ENCODE data around the gene TSEN54. TPM values are rescaled to one million over a fixed set of nuclear protein-coding genes. Genes with fewer than 3 reads are reported as not detected.

TSEN54 gene
- total RNA-seq, 2 experiments from 2014 or later = 57.4 to 69.8 TPM

DNA sequence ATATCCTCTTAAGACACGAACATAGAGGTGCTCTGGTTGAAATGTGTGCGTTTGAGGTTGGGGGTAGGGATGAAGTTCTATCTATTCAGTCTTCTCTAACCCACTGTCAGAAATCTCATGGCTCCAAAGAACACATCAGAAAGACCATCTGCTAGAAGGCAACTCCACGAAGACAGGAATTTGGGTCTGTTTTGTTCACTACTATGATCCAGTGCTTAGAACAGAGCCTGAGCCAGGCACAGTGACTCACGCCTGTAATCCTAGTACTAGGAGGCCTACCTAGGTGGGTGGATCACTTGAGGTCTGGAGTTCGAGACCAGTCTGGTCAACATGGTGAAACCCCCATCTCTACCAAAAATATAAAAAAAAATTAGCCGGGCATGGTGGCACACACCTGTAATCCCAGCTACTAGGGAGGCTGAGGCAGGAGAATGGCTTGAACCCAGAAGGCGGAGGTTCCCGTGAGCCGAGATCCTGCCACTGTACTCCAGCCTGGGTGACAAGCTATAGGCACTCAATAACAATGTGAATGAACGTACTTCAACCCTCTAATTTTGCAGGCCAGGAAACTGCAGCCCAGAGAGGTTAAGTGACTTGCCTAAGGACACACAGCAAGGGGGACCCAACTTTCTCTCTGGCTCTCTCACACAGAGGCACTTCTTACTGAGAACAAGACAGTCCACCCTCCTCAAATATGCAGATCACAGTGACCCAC, 3.2 kb upstream of the TSEN54 start:
- H3K9me3 ChIP-seq (ENCODE audit: low read length) = no peaks in the 10 kb centered on the region
- no peak overlapping the region for H3K4me2 ChIP-seq (ENCODE audit: low read length)
- TF ChIP-seq, protein P1, sequence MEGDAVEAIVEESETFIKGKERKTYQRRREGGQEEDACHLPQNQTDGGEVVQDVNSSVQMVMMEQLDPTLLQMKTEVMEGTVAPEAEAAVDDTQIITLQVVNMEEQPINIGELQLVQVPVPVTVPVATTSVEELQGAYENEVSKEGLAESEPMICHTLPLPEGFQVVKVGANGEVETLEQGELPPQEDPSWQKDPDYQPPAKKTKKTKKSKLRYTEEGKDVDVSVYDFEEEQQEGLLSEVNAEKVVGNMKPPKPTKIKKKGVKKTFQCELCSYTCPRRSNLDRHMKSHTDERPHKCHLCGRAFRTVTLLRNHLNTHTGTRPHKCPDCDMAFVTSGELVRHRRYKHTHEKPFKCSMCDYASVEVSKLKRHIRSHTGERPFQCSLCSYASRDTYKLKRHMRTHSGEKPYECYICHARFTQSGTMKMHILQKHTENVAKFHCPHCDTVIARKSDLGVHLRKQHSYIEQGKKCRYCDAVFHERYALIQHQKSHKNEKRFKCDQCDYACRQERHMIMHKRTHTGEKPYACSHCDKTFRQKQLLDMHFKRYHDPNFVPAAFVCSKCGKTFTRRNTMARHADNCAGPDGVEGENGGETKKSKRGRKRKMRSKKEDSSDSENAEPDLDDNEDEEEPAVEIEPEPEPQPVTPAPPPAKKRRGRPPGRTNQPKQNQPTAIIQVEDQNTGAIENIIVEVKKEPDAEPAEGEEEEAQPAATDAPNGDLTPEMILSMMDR (conservative IDR thresholded peaks at IDR 0.05; ENCODE audit: low read length) = no peak
- no peak for TF ChIP-seq EZH2phosphoT487 (IDR thresholded peaks at IDR 0.05; ENCODE audit: borderline replicate concordance, low read depth, low read length)
- H3K36me3 ChIP-seq (ENCODE audit: insufficient read depth, low read length) = 0 out of 2 replicates have a peak, but pooled peaks cover under 1% of the 10 kb centered on the region
- peaks cover 6% of the 10 kb centered on the region; the same call in 1 of the 2 replicates for H3K79me2 ChIP-seq (ENCODE audit: insufficient read depth, low read depth, low read length)
- ChIA-PET CTCF (ENCODE audit: unreplicated experiment) (no interaction called here), POLR2A (interaction anchor here (0.6 to 1.0 kb wide), 3 partner anchors 25 to 206 kb away, joined by 3 read pairs; no protein-coding TSS in a partner anchor)
- H3K4me1 ChIP-seq (ENCODE audit: insufficient read depth, low read length, poor library complexity, severe bottlenecking) = peaks cover 22% of the 10 kb centered on the region
- DNase-seq (ENCODE audit: low spot score) = no peak
- BruUV-seq (replicated peaks) = no TSS peak
- intact Hi-C loops (cut with micrococcal nuclease; ENCODE audit: unreplicated experiment) = no loop called here
- no peak overlapping the region for H2AFZ ChIP-seq (ENCODE audit: low read length)
- no peak overlapping the region for H3K27ac ChIP-seq (ENCODE audit: low read depth, low read length, poor library complexity, severe bottlenecking)
- H4K20me1 ChIP-seq (ENCODE audit: insufficient read depth, low read length) = peaks cover 8% of the 10 kb centered on the region; the same call in 1 of the 2 replicates
- H3K4me3 ChIP-seq (ENCODE audit: low read depth, low read length, poor library complexity, severe bottlenecking) = no peak overlapping the region
- H3K9me2 ChIP-seq (ENCODE audit: insufficient read depth, low read length) = no peaks in the 10 kb centered on the region

DNA sequence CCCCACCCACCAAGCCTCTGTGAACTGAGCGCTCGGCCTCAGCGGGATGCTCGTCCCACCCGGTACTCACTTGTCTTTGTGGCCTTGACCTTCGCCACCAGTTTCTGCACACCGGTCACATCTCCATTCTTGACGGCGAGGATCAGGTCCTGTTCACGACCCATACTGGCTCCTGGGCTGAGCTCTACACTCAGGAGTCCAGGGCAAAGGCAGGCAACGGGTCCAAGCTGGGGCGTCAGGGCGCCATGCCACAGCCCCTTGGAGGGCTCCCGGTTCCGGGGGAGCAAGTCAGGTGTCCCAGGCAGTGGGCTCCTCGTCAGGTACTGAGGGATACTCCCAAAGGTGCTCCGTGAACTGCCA, 2.7 kb upstream of the TSEN54 start:
- CTCF ChIA-PET (ENCODE audit: unreplicated experiment) = no interaction called here
- intact Hi-C loops (cut with micrococcal nuclease; ENCODE audit: unreplicated experiment) = no loop called here
- TF ChIP-seq, protein P1 (conservative IDR thresholded peaks at IDR 0.05; ENCODE audit: low read length) = no peak
- no peak for TF ChIP-seq EZH2phosphoT487 (IDR thresholded peaks at IDR 0.05; ENCODE audit: borderline replicate concordance, low read depth, low read length)

More for the DNA sequence above, 2.7 kb upstream of the TSEN54 start:
- Histone ChIP-seq H3K4me3 (ENCODE audit: low read depth, low read length, poor library complexity, severe bottlenecking) (no peak overlapping the region), H3K4me1 (ENCODE audit: insufficient read depth, low read length, poor library complexity, severe bottlenecking) (peaks cover 27% of the 10 kb centered on the region), H3K4me2 (ENCODE audit: low read length) (no peak overlapping the region), H3K9me3 (ENCODE audit: low read length) (no peaks in the 10 kb centered on the region), H3K27ac (ENCODE audit: low read depth, low read length, poor library complexity, severe bottlenecking) (no peak overlapping the region), H4K20me1 (ENCODE audit: insufficient read depth, low read length) (peaks cover 8% of the 10 kb centered on the region; the same call in 1 of the 2 replicates), H3K79me2 (ENCODE audit: insufficient read depth, low read depth, low read length) (peaks cover 6% of the 10 kb centered on the region; the same call in 1 of the 2 replicates), H3K36me3 (ENCODE audit: insufficient read depth, low read length) (peaks cover 6% of the 10 kb centered on the region; the same call in 1 of the 2 replicates), H3K9me2 (ENCODE audit: insufficient read depth, low read length) (no peaks in the 10 kb centered on the region), H2AFZ (ENCODE audit: low read length) (no peak overlapping the region)
- no peak for DNase-seq (ENCODE audit: low spot score)
- no TSS peak for BruUV-seq (replicated peaks)
- POLR2A ChIA-PET = no interaction called here

Measured in OCI-LY7 (cell line).